GM21576 (cell line): ENCODE results near the gene DCTN2.
A peak's percentile ranks its signal among the peaks of the same experiment; 100 is the strongest.
"Not testable (repeated sequence)": the region's sequence is repeated elsewhere in the genome, so short reads cannot be mapped to it uniquely, and the experiment has no call there.

ENCODE experiments used
- ATAC-seq: cut with Tn5 transposase; IDR thresholded peaks from one replicate; pipeline ENCODE4 v1.9.1; 2021; ENCODE audit warnings: mild to moderate bottlenecking, moderate library complexity; ENCODE audit not compliant: unreplicated experiment

The DCTN2 gene

GRCh38 chr12:57495051-57495701, 51.8 kb downstream of the DCTN2 start:
- not testable (repeated sequence) for ATAC-seq

- ATAC-seq = no peak
These were observed 55.4 kb downstream of the DCTN2 start for GRCh38 chr12:57491393-57492280.

DNA sequence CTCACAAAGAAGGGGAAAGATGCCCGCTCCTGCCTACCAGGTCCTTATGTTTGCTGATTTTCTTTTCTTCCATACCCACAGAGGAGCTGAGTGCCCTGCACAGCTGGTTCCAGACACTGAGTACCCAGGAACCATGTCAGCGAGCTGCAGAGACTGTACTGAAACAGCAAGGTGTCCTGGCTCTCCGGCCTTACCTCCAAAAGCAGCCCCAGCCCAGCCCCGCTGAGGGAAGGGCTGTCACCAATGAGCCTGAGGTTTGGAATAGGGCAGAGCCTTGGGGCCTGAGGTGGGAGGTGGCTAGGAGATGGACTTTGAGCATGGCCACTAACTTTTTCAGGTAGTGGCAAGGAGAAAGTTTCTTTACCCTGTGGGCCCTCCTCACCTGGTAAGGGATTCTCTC, 56.9 kb downstream of the DCTN2 start:
- ATAC-seq = no peak

DNA sequence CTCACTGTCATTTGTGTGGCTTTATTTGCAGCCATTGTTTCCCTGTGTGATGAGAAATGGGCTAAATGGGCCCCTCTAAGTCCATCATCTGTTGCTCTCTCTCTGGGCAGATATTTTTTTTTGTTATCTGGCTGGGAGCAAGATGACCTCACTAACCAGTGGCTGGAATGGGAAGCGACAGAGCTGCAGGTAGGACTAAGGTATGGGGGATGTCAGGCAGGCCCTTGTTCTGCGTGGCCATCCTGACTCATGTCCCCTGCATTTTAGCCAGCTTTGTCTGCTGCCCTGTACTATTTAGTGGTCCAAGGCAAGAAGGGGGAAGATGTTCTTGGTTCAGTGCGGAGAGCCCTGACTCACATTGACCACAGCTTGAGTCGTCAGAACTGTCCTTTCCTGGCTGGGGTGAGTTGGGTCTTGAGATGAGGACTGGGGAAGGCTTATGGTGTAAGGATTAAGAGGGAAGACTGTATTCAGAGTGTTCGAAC, 57.8 kb downstream of the DCTN2 start:
- ATAC-seq = no peak

DNA sequence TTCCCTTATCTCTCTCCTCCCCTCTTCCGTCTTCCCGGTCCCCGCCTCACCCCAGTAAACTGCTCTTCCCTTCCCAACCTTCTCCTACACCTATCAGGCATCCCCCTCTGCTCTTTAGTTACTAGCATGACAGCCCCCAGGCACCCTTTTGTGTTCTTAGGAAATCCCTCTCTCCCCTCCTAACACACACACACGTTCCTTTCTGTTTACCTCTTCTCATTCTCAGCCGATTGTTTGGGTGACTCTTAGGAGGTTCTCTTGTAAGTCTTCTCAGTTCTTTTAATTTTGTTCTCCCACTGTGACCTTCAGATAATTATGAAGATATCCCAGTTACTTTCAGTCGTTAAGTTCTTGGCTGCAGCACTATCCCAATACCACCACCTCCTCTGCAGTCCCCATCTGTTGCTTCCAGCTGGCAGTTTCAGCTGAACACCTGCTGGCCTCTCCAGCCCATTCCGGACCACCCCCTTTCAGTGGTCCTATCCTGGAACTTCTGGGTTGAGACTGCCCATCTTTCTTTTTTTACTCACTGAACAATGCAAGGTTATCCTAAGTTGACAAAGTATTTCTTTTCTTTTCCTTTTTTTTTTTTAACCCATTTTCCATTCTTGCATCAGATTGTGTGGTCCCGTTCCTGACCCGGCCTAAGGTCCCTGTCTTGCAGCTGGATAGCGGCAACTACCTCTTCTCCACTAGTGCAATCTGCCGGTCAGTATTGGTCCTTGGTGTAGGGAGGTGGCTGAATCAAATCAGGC, 58.4 kb downstream of the DCTN2 start:
- ATAC-seq = no peak

GRCh38 chr12:57487597-57488401, 59.2 kb downstream of the DCTN2 start, which contains the start of gene MARS1:
TSS of gene MARS1 (plus strand) at chr12:57488068. CDS start at chr12:57488091, 23 bp downstream.
- peak; percentile 96 for ATAC-seq

DNA sequence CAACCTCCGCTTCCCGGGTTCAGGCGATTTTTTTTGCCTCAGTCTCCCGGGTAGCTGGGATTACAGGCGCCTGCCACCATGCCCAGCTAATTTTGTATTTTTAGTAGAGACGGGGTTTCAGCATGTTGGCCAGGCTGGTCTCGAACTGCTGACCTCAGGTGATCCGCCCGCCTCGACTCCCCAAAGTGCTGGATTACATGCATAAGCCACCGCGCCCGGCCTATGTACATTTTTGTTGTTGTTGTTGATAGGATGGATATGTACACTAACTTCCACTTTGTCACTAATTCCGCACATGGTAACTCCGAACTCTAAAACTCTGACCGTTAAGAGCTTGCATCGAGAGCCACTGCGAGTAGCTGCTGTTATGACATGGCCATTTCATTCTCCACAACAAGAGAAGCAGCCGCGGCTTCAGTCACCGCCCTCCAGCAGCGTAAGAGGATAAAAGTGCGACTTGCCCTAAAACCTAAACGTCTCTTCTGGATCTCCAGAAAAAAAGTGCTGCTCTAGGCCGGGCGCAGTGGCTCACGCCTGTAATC, 59.9 kb downstream of the DCTN2 start:
- no peak for ATAC-seq

DNA sequence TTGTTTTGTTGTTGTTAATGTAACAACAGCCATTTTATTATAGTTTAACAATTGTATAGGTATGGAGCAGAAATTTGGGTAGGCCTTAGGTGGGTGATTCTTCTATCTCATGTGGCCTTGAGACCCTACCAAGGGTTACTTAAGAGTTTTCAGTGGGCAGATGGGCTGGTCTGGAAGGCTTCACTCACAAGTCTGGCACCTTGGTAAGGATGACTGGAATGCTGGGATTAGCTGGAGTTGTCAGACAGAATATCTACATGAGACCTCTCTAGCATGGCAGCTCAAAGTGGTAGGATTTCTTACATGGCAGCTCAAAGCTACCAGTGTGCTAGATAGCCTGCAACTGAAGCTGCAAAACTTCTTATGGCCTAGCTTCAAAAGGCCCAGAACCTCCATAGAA, 61.3 kb downstream of the DCTN2 start:
- no peak for ATAC-seq

DNA sequence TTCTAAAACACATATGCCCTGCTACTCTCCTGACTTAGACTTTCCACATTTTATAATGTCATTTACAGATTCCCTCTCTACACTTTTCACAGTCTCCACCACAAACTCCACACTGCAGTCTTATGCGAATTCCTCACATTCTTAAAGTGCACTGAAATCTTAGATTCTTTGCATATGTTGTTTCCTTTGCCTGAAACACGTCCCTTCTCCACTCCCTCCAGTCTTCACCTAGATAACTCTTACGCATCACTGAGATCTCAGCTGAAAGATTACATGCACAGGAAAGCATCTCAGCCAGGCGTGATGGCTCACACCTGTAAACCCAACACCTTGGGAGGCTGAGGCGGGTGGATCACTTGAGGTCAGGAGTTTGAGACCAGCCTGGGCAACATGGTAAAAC, 63.5 kb downstream of the DCTN2 start:
- no peak for ATAC-seq

DNA sequence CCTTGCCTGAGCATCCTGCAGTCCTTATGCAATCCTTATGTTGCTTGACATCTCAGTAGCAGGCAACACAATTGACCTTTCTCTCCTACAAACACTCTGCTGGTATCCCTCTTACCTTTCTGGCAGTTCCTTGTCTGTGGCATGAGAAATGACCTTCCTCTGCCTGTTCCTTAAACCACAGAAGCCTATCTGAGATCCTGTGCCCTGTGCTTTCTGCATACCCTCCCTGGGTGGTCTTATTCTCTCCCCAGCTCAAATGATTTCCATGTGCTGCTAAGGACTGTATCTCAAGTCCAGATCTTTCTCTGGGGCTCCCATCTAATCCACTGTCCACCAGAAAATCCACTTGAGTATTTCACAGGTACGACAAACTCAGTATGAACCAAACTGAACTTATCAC, 65.3 kb downstream of the DCTN2 start:
- ATAC-seq = no peak
